HEK293 (cell line): ENCODE results near the gene CKAP4.

ENCODE experiments used
- CTCF ChIA-PET: fragments of 350-600 bp; formaldehyde crosslinking; extraction: SDS; loops from one replicate; lab custom pipeline; 2021; ENCODE audit warnings: antibody characterized with exemption; lab: Yijun Ruan, JAX
- POLR2A ChIA-PET: fragments of 300-600 bp; formaldehyde crosslinking; extraction: SDS; loops from one replicate; lab custom pipeline; 2020; ENCODE audit warnings: antibody characterized with exemption, inconsistent platforms; lab: Yijun Ruan, JAX
- H3K27ac ChIP-seq: fragments of 200-500 bp; sonication (Bioruptor generic); 2 replicates; pipeline ENCODE4 v1.5.1; 2014; ENCODE audit warnings: low read depth, low read length, control low read depth, inconsistent platforms; ENCODE audit errors: extremely low read depth
- H3K36me3 ChIP-seq, 2 experiments: fragments of 200-500 bp in 1 of 2; sonication (Bioruptor generic) in 1 of 2; 1 replicate in 1 of 2; 2 replicates in 1 of 2; pipeline ENCODE4 v1.5.1; 2014 to 2017; ENCODE audit warnings: inconsistent platforms in 2 of 2, low read length in 2 of 2; ENCODE audit not compliant: control insufficient read depth in 2 of 2, insufficient read depth in 1 of 2
- H3K4me1 ChIP-seq: fragments of 200-500 bp; sonication (Bioruptor generic); 2 replicates; pipeline ENCODE4 v1.5.1; 2014; ENCODE audit warnings: mild to moderate bottlenecking, low read length, inconsistent platforms; ENCODE audit not compliant: control insufficient read depth, insufficient read depth
- H3K4me3 ChIP-seq: 2 replicates; pipeline ENCODE4 v1.5.1; 2011; ENCODE audit warnings: low read depth, mild to moderate bottlenecking, control low read depth, low read length, moderate library complexity
- H3K9me3 ChIP-seq: fragments of 200-500 bp; sonication (Bioruptor generic); 2 replicates; pipeline ENCODE4 v1.5.1; 2014; ENCODE audit warnings: low read depth, low read length, inconsistent platforms; ENCODE audit not compliant: control insufficient read depth, insufficient read depth
- ZBTB7A ChIP-seq: fragments of 450-650 bp; formaldehyde crosslinking; IDR thresholded peaks from 2 replicates; pipeline ENCODE4 v1.5.1; 2016; ENCODE audit warnings: low read depth, missing biosample characterization, missing genetic modification characterization
- ZNF133 ChIP-seq: fragments of 450-650 bp; formaldehyde crosslinking; IDR thresholded peaks from 2 replicates; pipeline ENCODE4 v1.5.1; 2016; ENCODE audit warnings: missing biosample characterization, missing genetic modification characterization
- ZNF221 ChIP-seq: fragments of 450-650 bp; formaldehyde crosslinking; IDR thresholded peaks from 2 replicates; pipeline ENCODE4 v1.5.1; 2017; ENCODE audit warnings: missing biosample characterization, missing genetic modification characterization, borderline replicate concordance
- ZNF302 ChIP-seq: fragments of 450-650 bp; formaldehyde crosslinking; IDR thresholded peaks from 2 replicates; pipeline ENCODE4 v1.5.1; 2016; ENCODE audit warnings: missing biosample characterization, missing genetic modification characterization, low read depth
- ZNF501 ChIP-seq: fragments of 450-650 bp; formaldehyde crosslinking; IDR thresholded peaks from 2 replicates; pipeline ENCODE4 v1.5.1; 2016; ENCODE audit warnings: missing biosample characterization, missing genetic modification characterization
- TF ChIP-seq, protein P1 (sequence below): fragments of 450-650 bp; formaldehyde crosslinking; IDR thresholded peaks from 2 replicates; pipeline ENCODE4 v1.5.1; 2016; ENCODE audit warnings: missing biosample characterization, missing genetic modification characterization
- TF ChIP-seq, protein P2 (sequence below): fragments of 450-650 bp; formaldehyde crosslinking; IDR thresholded peaks from 2 replicates; pipeline ENCODE4 v1.5.1; 2017; ENCODE audit warnings: missing biosample characterization, missing genetic modification characterization
- TF ChIP-seq, protein P3 (sequence below): fragments of 450-650 bp; formaldehyde crosslinking; IDR thresholded peaks from 2 replicates; pipeline ENCODE4 v1.5.1; 2017; ENCODE audit warnings: missing biosample characterization, mild to moderate bottlenecking, missing genetic modification characterization, moderate library complexity

The CKAP4 gene

DNA sequence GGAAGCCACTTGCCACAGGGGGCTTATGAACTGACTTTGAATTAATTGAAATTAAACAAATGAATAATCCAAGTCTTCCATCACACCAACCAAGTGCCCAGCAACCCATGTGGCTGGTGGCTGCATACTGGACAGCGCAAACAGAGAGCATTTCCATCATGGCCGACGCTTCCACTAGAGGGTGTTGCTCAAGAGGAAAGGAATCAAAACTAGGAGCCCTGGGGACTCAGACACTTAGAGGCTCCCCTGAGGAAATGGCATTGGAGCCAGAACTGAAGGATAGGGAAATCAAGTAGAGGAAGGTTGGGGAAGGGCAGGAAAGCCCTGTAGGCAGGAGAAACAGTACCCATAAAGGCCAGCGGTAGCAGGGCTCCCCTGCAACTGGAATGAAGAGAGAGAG lies 58.5 kb downstream of the CKAP4 start:
- Histone ChIP-seq H3K9me3 (no peaks in the 10 kb centered on the region), H3K4me3 (no peak overlapping the region), H3K4me1 (no peaks in the 10 kb centered on the region), H3K36me3 (no peaks in the 10 kb centered on the region), H3K27ac (no peak overlapping the region)
- CTCF ChIA-PET, result no interaction called here
- TF ChIP-seq, protein P1, sequence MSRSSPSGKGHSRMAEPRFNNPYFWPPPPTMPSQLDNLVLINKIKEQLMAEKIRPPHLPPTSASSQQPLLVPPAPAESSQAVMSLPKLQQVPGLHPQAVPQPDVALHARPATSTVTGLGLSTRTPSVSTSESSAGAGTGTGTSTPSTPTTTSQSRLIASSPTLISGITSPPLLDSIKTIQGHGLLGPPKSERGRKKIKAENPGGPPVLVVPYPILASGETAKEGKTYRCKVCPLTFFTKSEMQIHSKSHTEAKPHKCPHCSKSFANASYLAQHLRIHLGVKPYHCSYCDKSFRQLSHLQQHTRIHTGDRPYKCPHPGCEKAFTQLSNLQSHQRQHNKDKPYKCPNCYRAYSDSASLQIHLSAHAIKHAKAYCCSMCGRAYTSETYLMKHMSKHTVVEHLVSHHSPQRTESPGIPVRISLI (tag by site-specific recombination), result no peak
- TF ChIP-seq ZNF302 (no peak), ZNF501 (tag by site-specific recombination) (no peak), ZNF133 (no peak)
- TF ChIP-seq, protein P2, sequence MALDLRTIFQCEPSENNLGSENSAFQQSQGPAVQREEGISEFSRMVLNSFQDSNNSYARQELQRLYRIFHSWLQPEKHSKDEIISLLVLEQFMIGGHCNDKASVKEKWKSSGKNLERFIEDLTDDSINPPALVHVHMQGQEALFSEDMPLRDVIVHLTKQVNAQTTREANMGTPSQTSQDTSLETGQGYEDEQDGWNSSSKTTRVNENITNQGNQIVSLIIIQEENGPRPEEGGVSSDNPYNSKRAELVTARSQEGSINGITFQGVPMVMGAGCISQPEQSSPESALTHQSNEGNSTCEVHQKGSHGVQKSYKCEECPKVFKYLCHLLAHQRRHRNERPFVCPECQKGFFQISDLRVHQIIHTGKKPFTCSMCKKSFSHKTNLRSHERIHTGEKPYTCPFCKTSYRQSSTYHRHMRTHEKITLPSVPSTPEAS, result no peak
- POLR2A ChIA-PET, result no interaction called here

DNA sequence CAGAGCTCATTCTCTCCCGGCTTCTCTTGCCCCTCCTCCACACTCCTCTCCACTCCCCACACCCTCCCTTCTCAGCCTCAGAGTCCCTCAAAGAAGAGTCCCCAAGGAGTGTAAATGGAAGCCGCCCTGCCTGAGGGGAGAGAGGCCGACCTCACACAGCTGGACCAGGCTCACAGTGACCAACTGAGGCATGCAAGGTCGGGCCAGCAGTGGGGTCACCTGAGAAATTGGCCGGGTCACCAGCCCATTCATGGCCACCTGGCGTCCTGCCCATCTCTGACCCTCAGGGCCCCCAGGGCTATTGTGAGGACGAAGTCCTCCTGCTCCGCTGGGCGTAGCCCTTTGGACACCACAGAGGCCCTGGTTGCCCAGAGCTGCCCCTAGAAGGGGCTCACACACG lies 59.6 kb downstream of the CKAP4 start:
- ChIA-PET CTCF (interaction anchor here (0.6 to 0.9 kb wide), 2 partner anchors 37 to 39 kb away, joined by 3 read pairs; no protein-coding TSS in a partner anchor), POLR2A (interaction anchor here (1.5 kb wide), 1 partner anchor 9 kb away, joined by 4 read pairs; no protein-coding TSS in a partner anchor)
- no peaks in the 10 kb centered on the region for H3K36me3 ChIP-seq
- no peak overlapping the region for H3K27ac ChIP-seq
- H3K4me3 ChIP-seq, result no peak overlapping the region
- no peaks in the 10 kb centered on the region for H3K9me3 ChIP-seq
- H3K4me1 ChIP-seq, result no peaks in the 10 kb centered on the region
- TF ChIP-seq ZBTB7A (tag by site-specific recombination), result no peak
- TF ChIP-seq, protein P3, sequence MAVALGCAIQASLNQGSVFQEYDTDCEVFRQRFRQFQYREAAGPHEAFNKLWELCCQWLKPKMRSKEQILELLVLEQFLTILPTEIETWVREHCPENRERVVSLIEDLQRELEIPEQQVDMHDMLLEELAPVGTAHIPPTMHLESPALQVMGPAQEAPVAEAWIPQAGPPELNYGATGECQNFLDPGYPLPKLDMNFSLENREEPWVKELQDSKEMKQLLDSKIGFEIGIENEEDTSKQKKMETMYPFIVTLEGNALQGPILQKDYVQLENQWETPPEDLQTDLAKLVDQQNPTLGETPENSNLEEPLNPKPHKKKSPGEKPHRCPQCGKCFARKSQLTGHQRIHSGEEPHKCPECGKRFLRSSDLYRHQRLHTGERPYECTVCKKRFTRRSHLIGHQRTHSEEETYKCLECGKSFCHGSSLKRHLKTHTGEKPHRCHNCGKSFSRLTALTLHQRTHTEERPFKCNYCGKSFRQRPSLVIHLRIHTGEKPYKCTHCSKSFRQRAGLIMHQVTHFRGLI (tag by site-specific recombination), result no peak
- TF ChIP-seq ZNF221 (tag by site-specific recombination), result no peak
